Measurements from ENCODE around the gene MMAB.
A peak's percentile ranks its signal among the peaks of the same experiment; 100 is the strongest.

The MMAB gene

DNA sequence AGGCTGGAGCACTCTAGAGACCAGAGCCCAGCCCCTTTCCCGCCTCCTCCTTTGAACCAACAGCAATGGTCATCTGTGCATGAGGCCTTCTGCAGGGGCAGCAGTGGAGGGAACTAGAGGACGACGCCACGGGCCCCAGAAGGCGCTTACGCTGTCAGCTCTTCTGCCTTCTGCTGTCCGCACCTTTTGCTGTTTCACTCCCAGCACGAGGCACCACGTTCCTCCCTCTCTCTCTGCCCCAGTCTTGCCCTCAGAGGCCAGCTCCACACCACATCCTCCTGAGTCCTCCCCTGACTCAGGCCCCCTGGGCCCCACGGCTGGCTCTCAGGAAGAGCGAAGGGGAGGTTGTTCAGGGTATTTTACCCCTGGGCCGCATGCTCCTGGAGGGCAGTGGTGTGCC lies 15.5 kb downstream of the MMAB start:
- peak overlapping the region in 7 of 11 experiments; percentile 4 to 40 (median 23); a peak in 8 of 22 replicates for H3K4me2 ChIP-seq
- H3K9ac ChIP-seq: peak overlapping the region in 2 of 11 experiments; percentile 22 to 52; a peak in 2 of 22 replicates
- no peak overlapping the region for H3K4me3 ChIP-seq
- H4K20me1 ChIP-seq: peaks cover 0 to 28% (median 0%) of the 10 kb centered on the region in 11 experiments; a peak in 2 of 22 replicates
- peaks cover 0 to 20% (median 16%) of the 10 kb centered on the region in 10 experiments; a peak in 17 of 20 replicates for H3K4me1 ChIP-seq
- no peak for TF ChIP-seq Cebpa-rat (IDR thresholded peaks at IDR 0.05)
- H3K9me3 ChIP-seq (replicated peaks in 1 of 11): peaks cover 0 to 14% (median 10%) of the 10 kb centered on the region in 11 experiments; a peak in 16 of 22 replicates
- peak overlapping the region in 3 of 11 experiments; percentile 5 to 31 (median 21); a peak in 2 of 22 replicates for H3K27ac ChIP-seq
- H3K36me3 ChIP-seq: peaks cover 0 to 57% (median 17%) of the 10 kb centered on the region in 11 experiments; a peak in 21 of 22 replicates
- no peaks in the 10 kb centered on the region for H3K27me3 ChIP-seq

DNA sequence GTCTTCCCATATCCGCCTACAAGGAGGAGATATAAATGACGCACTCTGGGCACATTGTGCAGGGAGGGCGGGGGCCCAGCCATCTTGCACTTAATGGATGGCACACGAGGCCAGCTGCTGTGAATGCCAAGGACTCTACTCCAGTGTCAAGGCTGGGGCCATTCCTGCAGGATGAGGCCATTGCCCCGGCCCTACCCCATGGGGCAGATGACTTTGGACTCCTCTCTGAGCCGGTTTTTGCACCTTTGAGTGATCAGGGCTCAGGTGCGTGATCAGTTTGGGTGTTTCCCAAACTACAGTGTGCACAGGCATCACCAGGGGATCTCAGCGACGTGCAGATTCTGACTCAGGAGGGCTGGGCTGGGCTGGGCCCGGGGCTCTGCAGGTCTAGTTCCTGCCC lies 16.1 kb downstream of the MMAB start:
- H3K27me3 ChIP-seq: no peaks in the 10 kb centered on the region
- no peak for TF ChIP-seq Cebpa-rat (IDR thresholded peaks at IDR 0.05)
- no peak overlapping the region for H3K27ac ChIP-seq
- H3K9me3 ChIP-seq (replicated peaks in 1 of 11): peaks cover 0 to 8% (median 6%) of the 10 kb centered on the region in 11 experiments; a peak in 16 of 22 replicates
- H3K4me2 ChIP-seq: no peak overlapping the region
- H3K4me1 ChIP-seq: peaks cover 0 to 16% (median 10%) of the 10 kb centered on the region in 10 experiments; a peak in 15 of 20 replicates
- H3K36me3 ChIP-seq: peaks cover 0 to 51% (median 13%) of the 10 kb centered on the region in 11 experiments; a peak in 20 of 22 replicates
- H3K4me3 ChIP-seq: no peak overlapping the region
- H3K9ac ChIP-seq: no peak overlapping the region
- H4K20me1 ChIP-seq: peaks cover 0 to 28% (median 0%) of the 10 kb centered on the region in 11 experiments; a peak in 2 of 22 replicates

DNA sequence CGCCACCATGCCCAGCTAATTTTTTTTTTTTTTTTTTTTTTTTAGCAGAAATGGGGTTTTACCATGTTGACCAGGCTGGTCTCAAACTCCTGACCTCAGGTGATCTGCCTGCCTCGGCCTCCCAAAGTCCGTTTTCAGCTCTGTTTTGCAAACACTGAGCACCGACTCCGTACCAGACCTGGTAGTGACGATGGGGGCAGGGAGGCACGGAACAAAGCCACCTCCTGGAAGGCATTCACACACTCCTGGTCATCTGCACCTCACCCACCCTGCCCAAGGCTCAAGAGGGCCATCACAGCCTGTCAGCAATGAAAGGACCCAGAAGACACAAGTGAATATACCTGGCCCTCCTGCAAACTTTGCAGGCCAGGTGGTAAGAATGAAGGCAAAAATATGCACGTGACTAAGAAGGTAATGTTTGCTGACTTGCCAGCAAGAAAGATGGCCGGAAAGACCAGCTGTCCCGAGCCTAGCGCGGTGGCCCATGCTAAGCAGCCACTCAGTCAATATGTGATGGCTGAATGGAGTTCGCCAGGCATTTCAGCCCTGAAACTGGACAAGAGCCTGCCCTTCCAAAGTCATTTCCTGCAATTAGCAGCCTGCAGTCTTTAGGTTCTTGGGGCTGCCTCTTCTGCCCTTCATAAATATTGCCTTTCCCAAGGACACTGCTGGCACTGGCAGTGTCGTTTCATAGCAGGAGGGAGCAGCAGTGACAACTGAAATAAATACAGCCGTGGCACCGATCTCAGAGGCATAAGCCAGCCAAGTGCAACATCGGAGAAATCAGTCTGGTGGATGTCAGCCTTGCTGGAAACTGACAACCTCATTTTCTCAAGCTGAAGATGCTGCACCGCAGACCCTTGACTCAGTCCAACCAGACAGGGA lies 17.6 kb downstream of the MMAB start:
- Histone ChIP-seq H3K9me3 (replicated peaks in 1 of 11) (no peaks in the 10 kb centered on the region), H3K4me3 (no peak overlapping the region), H3K27ac (no peak overlapping the region), H3K27me3 (no peaks in the 10 kb centered on the region), H3K4me1 (peaks cover 0 to 16% (median 9%) of the 10 kb centered on the region in 10 experiments; a peak in 15 of 20 replicates), H4K20me1 (peaks cover 0 to 28% (median 0%) of the 10 kb centered on the region in 11 experiments; a peak in 2 of 22 replicates), H3K4me2 (no peak overlapping the region), H3K9ac (no peak overlapping the region), H3K36me3 (peaks cover 0 to 35% (median 0%) of the 10 kb centered on the region in 11 experiments; a peak in 4 of 22 replicates)
- no peak for TF ChIP-seq Cebpa-rat (IDR thresholded peaks at IDR 0.05)

DNA sequence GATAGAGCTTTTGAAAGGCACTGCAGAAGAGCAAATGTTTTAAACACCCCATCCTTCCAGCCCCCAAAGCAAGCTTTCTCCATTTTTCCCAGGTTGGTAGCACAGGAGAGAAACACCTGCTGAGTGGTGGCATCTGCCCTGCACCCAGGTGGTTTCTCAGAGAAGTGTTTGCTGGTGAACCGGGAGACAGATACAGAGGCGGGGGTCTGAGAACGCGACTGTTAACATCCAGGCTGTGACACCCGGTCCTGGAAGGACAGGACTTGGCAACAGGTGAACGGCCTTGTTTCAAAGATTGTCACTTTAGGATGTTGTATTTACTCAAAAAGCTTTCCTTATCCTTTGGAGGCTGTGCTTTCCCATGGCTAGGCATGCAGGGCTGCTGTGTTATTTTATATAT lies 18.5 kb downstream of the MMAB start:
- Histone ChIP-seq H3K4me3 (no peak overlapping the region), H3K4me2 (no peak overlapping the region), H4K20me1 (peaks cover 0 to 28% (median 0%) of the 10 kb centered on the region in 11 experiments; a peak in 2 of 22 replicates), H3K9me3 (replicated peaks in 1 of 11) (no peaks in the 10 kb centered on the region), H3K27me3 (no peaks in the 10 kb centered on the region), H3K27ac (no peak overlapping the region), H3K4me1 (peaks cover 0 to 18% (median 9%) of the 10 kb centered on the region in 10 experiments; a peak in 15 of 20 replicates), H3K36me3 (peaks cover 0 to 32% (median 0%) of the 10 kb centered on the region in 11 experiments; a peak in 3 of 22 replicates), H3K9ac (no peak overlapping the region)
- TF ChIP-seq Cebpa-rat (IDR thresholded peaks at IDR 0.05): no peak

DNA sequence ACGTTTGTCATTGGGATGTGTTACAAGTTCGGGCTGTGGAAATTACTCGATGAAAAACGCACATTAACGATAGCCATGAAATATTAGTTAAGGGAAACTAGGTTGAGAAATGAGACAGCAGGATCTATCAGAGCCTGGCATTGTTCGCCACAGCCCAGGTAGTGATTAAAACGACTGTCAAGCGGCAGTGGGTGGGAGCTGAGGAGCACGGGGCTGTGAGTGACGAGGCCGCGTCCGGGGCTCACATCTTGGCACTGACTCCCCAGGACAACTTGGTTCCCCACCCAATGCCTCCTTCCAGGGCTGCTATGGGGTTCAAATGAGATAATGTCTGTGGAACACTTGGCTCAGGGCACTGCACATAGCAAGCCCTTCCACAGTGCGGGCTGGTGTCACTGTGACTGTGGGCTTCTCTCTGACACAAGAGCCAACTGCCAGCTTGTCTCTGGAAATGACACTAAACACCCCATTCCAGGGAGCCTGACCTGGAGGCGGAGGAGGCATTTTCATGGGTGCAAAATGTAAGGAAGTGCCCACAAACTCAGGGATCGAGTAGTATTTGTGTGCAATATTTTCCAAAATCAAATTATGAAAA lies 19.3 kb downstream of the MMAB start:
- peaks cover 0 to 25% (median 0%) of the 10 kb centered on the region in 11 experiments; a peak in 3 of 22 replicates for H3K36me3 ChIP-seq
- H3K27me3 ChIP-seq: no peaks in the 10 kb centered on the region
- peaks cover 0 to 19% (median 9%) of the 10 kb centered on the region in 10 experiments; a peak in 15 of 20 replicates for H3K4me1 ChIP-seq
- H3K4me2 ChIP-seq: no peak overlapping the region
- H3K27ac ChIP-seq: no peak overlapping the region
- H3K9me3 ChIP-seq (replicated peaks in 1 of 11): no peaks in the 10 kb centered on the region
- no peak for TF ChIP-seq Cebpa-rat (IDR thresholded peaks at IDR 0.05)
- H3K9ac ChIP-seq: no peak overlapping the region; a peak in 1 of 22 replicates
- no peak overlapping the region for H3K4me3 ChIP-seq
- peaks cover 0 to 28% (median 0%) of the 10 kb centered on the region in 11 experiments; a peak in 2 of 22 replicates for H4K20me1 ChIP-seq

DNA sequence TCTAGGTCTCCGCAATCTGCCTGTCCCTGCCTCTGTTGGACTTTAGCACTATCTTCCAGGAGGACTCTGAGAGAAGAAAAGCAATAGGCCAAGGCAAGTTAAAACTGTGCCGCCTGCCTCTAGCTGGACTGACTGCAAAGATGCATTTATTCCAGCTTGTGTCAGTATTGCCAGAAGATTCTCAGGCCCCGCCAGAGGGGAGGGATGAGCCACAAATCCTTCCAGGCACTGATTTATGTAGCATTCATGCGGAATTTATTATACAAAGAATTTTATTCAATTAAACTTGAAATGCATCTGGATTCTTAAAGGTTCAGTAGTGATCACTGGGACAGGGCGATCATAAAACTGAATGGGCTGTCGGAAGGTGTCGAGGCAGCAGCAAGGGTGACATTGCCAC lies 19.8 kb downstream of the MMAB start:
- TF ChIP-seq Cebpa-rat (IDR thresholded peaks at IDR 0.05): no peak
- Histone ChIP-seq H3K4me2 (no peak overlapping the region), H3K36me3 (peaks cover 0 to 20% (median 0%) of the 10 kb centered on the region in 11 experiments; a peak in 3 of 22 replicates), H4K20me1 (peaks cover 0 to 28% (median 0%) of the 10 kb centered on the region in 11 experiments; a peak in 2 of 22 replicates), H3K27me3 (no peaks in the 10 kb centered on the region), H3K9ac (no peak overlapping the region), H3K4me3 (no peak overlapping the region), H3K27ac (no peak overlapping the region), H3K4me1 (peaks cover 0 to 14% (median 7%) of the 10 kb centered on the region in 10 experiments; a peak in 15 of 20 replicates), H3K9me3 (replicated peaks in 1 of 11) (no peaks in the 10 kb centered on the region)

DNA sequence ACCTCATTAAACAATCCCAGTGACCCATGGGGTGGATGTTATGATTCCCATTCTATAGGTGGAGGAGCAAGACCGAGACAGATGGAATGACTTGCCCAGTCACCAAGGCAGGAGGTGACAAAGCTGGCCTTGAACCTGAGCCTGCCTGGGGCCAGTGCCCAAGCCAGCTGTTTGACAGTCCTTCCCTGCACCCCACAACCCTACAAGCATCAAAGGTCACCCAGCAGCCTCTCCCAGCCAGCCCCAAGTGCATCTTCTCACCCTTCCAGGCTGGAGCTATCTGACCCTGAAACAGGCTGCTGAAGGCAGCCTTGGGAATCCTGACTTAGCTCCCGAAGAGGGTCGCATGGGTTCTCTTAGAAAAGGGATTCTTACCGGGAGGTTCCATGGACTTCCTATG lies 20.3 kb downstream of the MMAB start:
- Histone ChIP-seq H3K9ac (no peak overlapping the region), H3K9me3 (replicated peaks in 1 of 11) (no peaks in the 10 kb centered on the region)
- no peak for TF ChIP-seq Cebpa-rat (IDR thresholded peaks at IDR 0.05)

DNA sequence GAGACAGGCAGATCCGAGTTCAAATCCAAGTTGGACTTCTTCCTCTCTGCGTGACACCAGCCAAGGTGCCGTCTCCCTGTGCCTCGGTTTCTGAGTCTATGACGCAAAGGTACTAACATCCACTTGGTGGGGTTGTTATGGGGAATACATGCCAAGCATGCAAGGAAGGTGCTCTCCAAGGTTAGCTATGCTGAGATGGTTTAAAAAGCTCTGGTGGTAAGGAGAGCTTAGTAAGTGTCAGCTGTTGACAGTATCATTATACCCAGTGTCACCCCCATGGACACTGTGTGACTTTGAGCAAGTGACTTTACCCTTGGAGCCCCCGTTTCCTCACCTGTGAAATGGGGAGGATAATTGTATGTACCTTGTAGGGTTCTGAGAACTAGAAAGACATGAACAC lies 22.2 kb downstream of the MMAB start:
- Histone ChIP-seq H3K4me1 (peaks cover 0 to 17% (median 11%) of the 10 kb centered on the region in 10 experiments; a peak in 14 of 20 replicates), H3K9me3 (replicated peaks in 1 of 11) (no peaks in the 10 kb centered on the region), H3K27me3 (no peaks in the 10 kb centered on the region), H3K9ac (no peak overlapping the region), H3K4me3 (no peak overlapping the region), H3K4me2 (no peak overlapping the region), H3K36me3 (no peaks in the 10 kb centered on the region; a peak in 1 of 22 replicates), H4K20me1 (peaks cover 0 to 18% (median 0%) of the 10 kb centered on the region in 11 experiments; a peak in 1 of 22 replicates), H3K27ac (no peak overlapping the region)
- no peak for TF ChIP-seq Cebpa-rat (IDR thresholded peaks at IDR 0.05)

More for the DNA sequence above, 20.3 kb downstream of the MMAB start:
- peaks cover 0 to 14% (median 0%) of the 10 kb centered on the region in 11 experiments; a peak in 3 of 22 replicates for H3K36me3 ChIP-seq
- H3K4me2 ChIP-seq: no peak overlapping the region
- peaks cover 0 to 9% (median 3%) of the 10 kb centered on the region in 10 experiments; a peak in 14 of 20 replicates for H3K4me1 ChIP-seq
- peaks cover 0 to 23% (median 0%) of the 10 kb centered on the region in 11 experiments; a peak in 1 of 22 replicates for H4K20me1 ChIP-seq
- no peak overlapping the region for H3K27ac ChIP-seq
- no peak overlapping the region for H3K4me3 ChIP-seq
- H3K27me3 ChIP-seq: no peaks in the 10 kb centered on the region
